ENCODE results near the gene TMEM109.

DNA sequence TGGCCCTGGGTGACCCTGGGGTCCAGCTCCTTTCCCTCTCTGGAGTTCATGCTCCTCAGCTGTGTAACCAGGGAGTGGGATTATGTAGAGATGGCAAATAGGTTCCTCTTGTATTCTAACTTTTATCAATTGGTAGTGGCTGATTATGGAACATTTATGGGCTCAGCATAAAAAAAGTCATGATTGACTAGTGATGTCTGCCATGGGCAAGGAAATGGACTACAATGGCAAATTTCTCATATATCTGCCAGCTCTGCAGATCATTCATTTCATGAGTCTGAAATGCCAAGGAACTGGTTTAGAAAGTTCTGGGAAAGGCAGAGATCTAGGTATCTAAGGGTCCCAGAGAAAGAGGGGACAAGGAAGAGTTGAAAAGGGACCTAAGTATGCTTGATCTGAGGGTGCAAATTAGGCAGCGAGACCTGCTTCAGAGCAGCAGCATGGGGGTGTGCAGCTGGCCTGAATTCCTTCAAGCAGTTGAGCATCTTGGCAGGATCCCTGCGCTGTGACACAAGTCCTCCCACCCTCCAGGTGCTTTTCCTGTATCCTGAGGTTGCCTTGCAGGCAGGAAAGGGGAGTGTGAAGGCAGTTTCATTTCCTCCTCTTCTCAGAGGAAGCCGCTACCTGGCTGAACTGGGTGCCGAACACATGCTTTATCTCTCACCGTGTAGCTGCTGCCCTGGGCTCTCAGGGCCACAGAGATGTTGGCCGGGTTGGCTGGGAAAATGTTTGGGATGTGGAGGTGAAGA is 27.6 kb downstream of the TMEM109 start:
- TF ChIP-seq, protein P1, sequence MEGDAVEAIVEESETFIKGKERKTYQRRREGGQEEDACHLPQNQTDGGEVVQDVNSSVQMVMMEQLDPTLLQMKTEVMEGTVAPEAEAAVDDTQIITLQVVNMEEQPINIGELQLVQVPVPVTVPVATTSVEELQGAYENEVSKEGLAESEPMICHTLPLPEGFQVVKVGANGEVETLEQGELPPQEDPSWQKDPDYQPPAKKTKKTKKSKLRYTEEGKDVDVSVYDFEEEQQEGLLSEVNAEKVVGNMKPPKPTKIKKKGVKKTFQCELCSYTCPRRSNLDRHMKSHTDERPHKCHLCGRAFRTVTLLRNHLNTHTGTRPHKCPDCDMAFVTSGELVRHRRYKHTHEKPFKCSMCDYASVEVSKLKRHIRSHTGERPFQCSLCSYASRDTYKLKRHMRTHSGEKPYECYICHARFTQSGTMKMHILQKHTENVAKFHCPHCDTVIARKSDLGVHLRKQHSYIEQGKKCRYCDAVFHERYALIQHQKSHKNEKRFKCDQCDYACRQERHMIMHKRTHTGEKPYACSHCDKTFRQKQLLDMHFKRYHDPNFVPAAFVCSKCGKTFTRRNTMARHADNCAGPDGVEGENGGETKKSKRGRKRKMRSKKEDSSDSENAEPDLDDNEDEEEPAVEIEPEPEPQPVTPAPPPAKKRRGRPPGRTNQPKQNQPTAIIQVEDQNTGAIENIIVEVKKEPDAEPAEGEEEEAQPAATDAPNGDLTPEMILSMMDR (IDR thresholded peaks at IDR 0.05; ENCODE audit: insufficient read depth, low read length), result no peak
- no peak for TF ChIP-seq POLR2AphosphoS5 (IDR thresholded peaks at IDR 0.05; ENCODE audit: low read depth)
- no peak for TF ChIP-seq GABPA (IDR thresholded peaks at IDR 0.05; ENCODE audit: low read depth)
